Putamen (tissue), 1 donor: ENCODE data around the gene EYA2.

Source experiments
- DNase-seq: peaks from one replicate; pipeline ENCODE4 v3.0.0-alpha.2; 2016; ENCODE audit warnings: low spot score

The EYA2 gene

GRCh38 chr20:47227119-47227518 is 332.5 kb downstream of the EYA2 start:
- DNase-seq = no peak

DNA sequence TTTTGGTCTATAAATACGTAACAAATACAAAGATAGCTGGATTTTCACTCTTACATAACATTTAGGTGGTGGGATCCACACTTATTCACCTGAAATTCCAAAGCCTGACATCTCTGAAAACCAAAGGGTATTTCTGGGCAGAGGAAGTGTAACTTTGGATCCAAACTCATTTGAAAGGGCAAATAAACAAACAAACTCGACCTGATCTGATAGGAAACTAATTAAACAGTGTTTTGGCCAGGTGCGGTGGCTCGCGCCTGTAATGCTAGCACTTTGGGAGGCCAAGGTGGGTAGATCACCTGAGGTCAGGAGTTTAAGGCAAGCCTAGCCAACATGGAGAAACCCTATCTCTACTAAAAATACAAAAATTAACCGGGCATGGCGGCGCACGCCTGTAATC is 332.9 kb downstream of the EYA2 start:
- DNase-seq = no peak

- no peak for DNase-seq
Measured at GRCh38 chr20:47228654-47229053, 334.0 kb downstream of the EYA2 start.

GRCh38 chr20:47230811-47231256 is 336.2 kb downstream of the EYA2 start:
- no peak for DNase-seq

- no peak for DNase-seq
Measured at GRCh38 chr20:47231382-47232039, 336.9 kb downstream of the EYA2 start.

- DNase-seq = peak; percentile 53
Measured at GRCh38 chr20:47232518-47232917, 337.9 kb downstream of the EYA2 start.

GRCh38 chr20:47233333-47234188 is 338.9 kb downstream of the EYA2 start:
- DNase-seq = no peak

GRCh38 chr20:47235111-47235510 is 340.5 kb downstream of the EYA2 start:
- no peak for DNase-seq

GRCh38 chr20:47235853-47236638 is 341.4 kb downstream of the EYA2 start:
- DNase-seq = no peak

DNA sequence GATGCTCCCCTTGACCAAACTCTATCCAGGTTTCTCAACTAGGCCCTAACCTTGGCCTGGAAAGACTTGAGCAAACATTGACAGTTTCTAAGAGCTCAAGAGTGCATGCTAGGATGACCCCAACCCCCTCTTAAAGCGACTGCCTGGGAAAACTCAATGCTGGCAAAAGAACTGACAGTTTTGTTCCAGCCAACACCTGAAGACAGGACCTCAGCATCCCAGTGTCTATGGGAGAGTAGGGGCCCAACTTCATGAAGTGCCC is 341.9 kb downstream of the EYA2 start:
- DNase-seq = no peak

DNA sequence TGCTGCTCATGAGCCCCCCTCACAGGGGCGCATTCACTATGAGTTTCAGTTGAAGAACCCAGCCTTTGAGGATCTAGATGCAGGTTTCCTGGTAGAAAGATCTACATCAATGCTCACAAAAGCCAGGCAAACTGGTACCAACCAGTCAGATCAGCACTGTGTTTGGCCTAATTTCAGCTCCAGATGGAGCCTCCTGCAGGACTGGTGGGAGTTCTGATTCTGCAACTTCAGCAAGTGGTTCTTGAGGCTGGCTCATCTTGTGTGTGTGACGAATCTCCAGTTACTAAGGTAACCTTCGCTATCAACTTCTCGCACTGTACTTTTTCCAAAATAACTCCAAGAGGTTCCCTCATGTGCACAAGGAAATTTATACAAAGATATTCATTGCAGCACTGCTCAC is 343.1 kb downstream of the EYA2 start:
- DNase-seq = peak; percentile 82
